Epidermal melanocyte (primary cell): ENCODE data around the gene ART1.

ENCODE experiments used
- DNase-seq: peaks from one replicate; pipeline ENCODE4 v3.0.0; 2011; ENCODE audit warnings: low spot score; ENCODE audit not compliant: insufficient read length

The ART1 gene

DNA sequence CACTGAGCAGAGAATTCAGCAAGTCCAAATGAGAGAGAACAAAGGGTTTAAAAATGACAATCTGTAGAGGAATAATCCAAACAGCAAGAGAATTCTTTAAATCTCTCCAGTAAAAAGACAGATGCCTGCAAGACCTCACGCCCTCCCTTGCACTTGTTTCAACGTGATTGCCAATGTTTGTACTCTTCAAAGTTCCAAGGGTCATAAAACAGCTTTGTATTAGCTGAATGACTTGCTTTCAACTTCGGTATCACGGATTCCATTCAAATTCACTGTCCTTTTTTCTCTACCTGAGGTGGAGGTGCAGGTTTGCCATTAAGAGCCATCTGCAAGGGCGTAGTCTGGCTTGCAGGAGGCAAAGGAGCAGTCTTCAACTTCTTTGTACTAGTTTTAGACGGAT lies 67.3 kb downstream of the ART1 start:
- no peak for DNase-seq
